Spleen (tissue), 11 donors: ENCODE data around the gene INSR. TPM values are rescaled to one million over a fixed set of nuclear protein-coding genes. Genes with fewer than 3 reads are reported as not detected.
A peak's percentile ranks its signal among the peaks of the same experiment; 100 is the strongest.

Experiments
- DNase-seq: peaks from one replicate; pipeline ENCODE4 v3.0.0-alpha.2; 2020
- H3K27ac ChIP-seq, 8 donors: fragments of 200-600 bp; sonication (generic) in 7 of 8; 1 replicate in 4 of 8; 2 replicates in 4 of 8; pipeline versions ENCODE4 v1.5.0 to v1.8.0; 2016 to 2021; ENCODE audit warnings: inconsistent platforms in 4 of 8, mild to moderate bottlenecking in 4 of 8, moderate library complexity in 1 of 8
- H3K27me3 ChIP-seq, 7 donors: fragments of 200-600 bp; sonication (generic) in 6 of 7; replicated peaks in 1 of 7; 1 replicate in 4 of 7; 2 replicates in 3 of 7; pipeline versions ENCODE4 v1.5.0 to v1.8.0; 2016 to 2021; ENCODE audit warnings: inconsistent platforms in 3 of 7, mild to moderate bottlenecking in 1 of 7
- H3K36me3 ChIP-seq, 6 donors: fragments of 200-600 bp; sonication (generic) in 5 of 6; 1 replicate in 4 of 6; 2 replicates in 2 of 6; pipeline versions ENCODE4 v1.5.0 to v1.8.0; 2016 to 2021; ENCODE audit warnings: inconsistent platforms in 2 of 6
- H3K4me1 ChIP-seq, 6 donors: fragments of 200-600 bp; sonication (generic) in 5 of 6; 1 replicate in 3 of 6; 2 replicates in 3 of 6; pipeline versions ENCODE4 v1.5.0 to v1.8.0; 2016 to 2021; ENCODE audit warnings: inconsistent platforms in 3 of 6
- H3K4me3 ChIP-seq, 8 donors: fragments of 200-600 bp; sonication (generic) in 7 of 8; 1 replicate in 4 of 8; 2 replicates in 4 of 8; pipeline versions ENCODE4 v1.5.0 to v1.8.0; 2016 to 2021; ENCODE audit warnings: inconsistent platforms in 4 of 8, mild to moderate bottlenecking in 4 of 8, moderate library complexity in 2 of 8
- H3K9me3 ChIP-seq, 8 donors: fragments of 200-600 bp; sonication (generic) in 7 of 8; 1 replicate in 4 of 8; 2 replicates in 4 of 8; pipeline versions ENCODE4 v1.5.0 to v1.8.0; 2016 to 2021; ENCODE audit warnings: inconsistent platforms in 4 of 8
- POLR2A ChIP-seq, 3 donors: fragments of 450-650 bp; IDR thresholded peaks; one replicate each; pipeline ENCODE4 v1.5.1; 2017; ENCODE audit warnings: antibody characterized with exemption in 3 of 3, mild to moderate bottlenecking in 1 of 3
- POLR2AphosphoS5 ChIP-seq, 3 donors: sonication (generic); formaldehyde crosslinking; IDR thresholded peaks; one replicate each; pipeline ENCODE4 v1.5.1; 2017; ENCODE audit warnings: antibody characterized with exemption in 3 of 3
- WGBS, 5 donors: extraction: QIAGEN DNeasy Blood & Tissue Kit in 3 of 5; methylation state at CpG; one replicate each; pipeline versions ENCODE4 v1.1.5 to v1.1.7; 2013 to 2018; 5-methylcytosine and 5-hydroxymethylcytosine counted together
- intact Hi-C: fragments of 100-400 bp; cut with DNase I; formaldehyde crosslinking; loops from one replicate; pipeline ENCODE4 v1.15.0; 2023; ENCODE audit warnings: low total_unique reads
- polyA plus RNA-seq, 3 donors: library from polyadenylated mRNA; stranded (reverse); fragments of 200-250 nt; gene quantifications; one replicate each; pipeline ENCODE4 v1.2.1, GENCODE V29; 2013
- total RNA-seq, 7 donors: library from RNA; depleted of rRNA in 3 of 7; stranded (reverse); fragments of >200 nt in 3 of 7; fragmentation: NEBNext Ultra II Directional in 4 of 7; extraction: Animal tissue kit (Norgen Biotek cat#: 25700) in 4 of 7; gene quantifications; one replicate each; pipeline versions ENCODE4 v1.1.0 to v1.2.1, GENCODE V29; 2016 to 2021
- TF ChIP-seq, protein P1 (sequence below), 11 experiments: fragments of 200-600 bp in 7 of 11; fragments of 450-650 bp in 4 of 11; sonication (generic) in 4 of 11; IDR thresholded peaks in 8 of 11; conservative IDR thresholded peaks in 3 of 11; 1 replicate in 7 of 11; 2 replicates in 4 of 11; pipeline versions ENCODE4 v1.4.0 to v1.8.0; 2016 to 2021; ENCODE audit warnings: antibody characterized with exemption in 11 of 11, inconsistent platforms in 4 of 11, mild to moderate bottlenecking in 1 of 11
- donor health status: healthy with polysubstance abuse.
- donor health status: DM: no; HTN: no; CAD: no; lungs with moderate emphysema.
- donor health status: DM: no; HTN: no; CAD: no.
- donor health status: Bipolar disorder and iron deficiency.
- donor health status: healthy.
- donor health status: DM: no; HTN: no; CAD: no.
- donor health status: DM: yes; HTN: yes; CAD: no.

INSR gene
- total and polyA plus RNA-seq, 10 donors, result 7.6 to 467 (median 228) TPM

DNA sequence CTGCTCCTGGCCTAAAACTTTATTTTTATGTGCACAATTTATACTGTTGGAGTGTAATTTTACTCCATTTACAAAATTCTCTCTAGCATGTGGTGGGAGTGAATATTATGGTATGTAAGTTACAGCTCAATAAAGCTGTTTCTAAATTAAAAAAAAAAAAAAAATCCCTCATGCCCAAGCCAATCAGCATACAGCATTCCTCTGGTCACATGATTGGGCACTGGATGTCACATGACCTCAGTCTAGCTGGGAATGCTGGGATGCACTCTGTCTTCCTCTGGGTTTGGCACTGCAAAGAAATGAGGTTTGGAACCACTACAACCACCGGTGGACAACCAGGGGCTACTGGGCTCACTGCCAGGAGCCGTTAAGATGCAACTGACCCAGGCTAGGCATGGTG, 157.1 kb downstream of the INSR start:
- DNase-seq, result no peak
- H3K4me3 ChIP-seq, result no peak overlapping the region
- H3K36me3 ChIP-seq, result peaks cover 0 to 100% (median 36%) of the 10 kb centered on the region in 6 donors
- TF ChIP-seq POLR2AphosphoS5 (IDR thresholded peaks at IDR 0.05) (peak in 2 of 3 donors; percentile 30 to 39), POLR2A (IDR thresholded peaks at IDR 0.05) (no peak)
- TF ChIP-seq, protein P1, sequence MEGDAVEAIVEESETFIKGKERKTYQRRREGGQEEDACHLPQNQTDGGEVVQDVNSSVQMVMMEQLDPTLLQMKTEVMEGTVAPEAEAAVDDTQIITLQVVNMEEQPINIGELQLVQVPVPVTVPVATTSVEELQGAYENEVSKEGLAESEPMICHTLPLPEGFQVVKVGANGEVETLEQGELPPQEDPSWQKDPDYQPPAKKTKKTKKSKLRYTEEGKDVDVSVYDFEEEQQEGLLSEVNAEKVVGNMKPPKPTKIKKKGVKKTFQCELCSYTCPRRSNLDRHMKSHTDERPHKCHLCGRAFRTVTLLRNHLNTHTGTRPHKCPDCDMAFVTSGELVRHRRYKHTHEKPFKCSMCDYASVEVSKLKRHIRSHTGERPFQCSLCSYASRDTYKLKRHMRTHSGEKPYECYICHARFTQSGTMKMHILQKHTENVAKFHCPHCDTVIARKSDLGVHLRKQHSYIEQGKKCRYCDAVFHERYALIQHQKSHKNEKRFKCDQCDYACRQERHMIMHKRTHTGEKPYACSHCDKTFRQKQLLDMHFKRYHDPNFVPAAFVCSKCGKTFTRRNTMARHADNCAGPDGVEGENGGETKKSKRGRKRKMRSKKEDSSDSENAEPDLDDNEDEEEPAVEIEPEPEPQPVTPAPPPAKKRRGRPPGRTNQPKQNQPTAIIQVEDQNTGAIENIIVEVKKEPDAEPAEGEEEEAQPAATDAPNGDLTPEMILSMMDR (IDR thresholded peaks at IDR 0.05 in 8 of 11, conservative IDR thresholded peaks at IDR 0.05 in 3 of 11), result no peak
- no peaks in the 10 kb centered on the region for H3K27me3 ChIP-seq
- no peak overlapping the region for H3K27ac ChIP-seq
- 62 to 79% (median 76%) methylated on average over 2 of the region's 2 CpGs for WGBS, 5 donors
- H3K9me3 ChIP-seq, result no peaks in the 10 kb centered on the region
- H3K4me1 ChIP-seq, result no peaks in the 10 kb centered on the region
- intact Hi-C loops, result no loop called here

GRCh38 chr19:7132054-7132453, 162.2 kb downstream of the INSR start:
- no peak overlapping the region for H3K27ac ChIP-seq
- TF ChIP-seq, protein P1 (IDR thresholded peaks at IDR 0.05 in 8 of 11, conservative IDR thresholded peaks at IDR 0.05 in 3 of 11), result no peak
- no peak for TF ChIP-seq POLR2A (IDR thresholded peaks at IDR 0.05)
- peak in 1 of 3 donors; percentile 69 for TF ChIP-seq POLR2AphosphoS5 (IDR thresholded peaks at IDR 0.05)
- WGBS, 5 donors, result 94 to 97% (median 97%) methylated on average over 16 of the region's 16 CpGs
- peaks cover 3 to 100% (median 46%) of the 10 kb centered on the region in 6 donors for H3K36me3 ChIP-seq
- H3K4me3 ChIP-seq, result no peak overlapping the region
- intact Hi-C loops, result no loop called here
- H3K9me3 ChIP-seq, result peaks cover 0 to 3% (median 0%) of the 10 kb centered on the region in 8 donors
- peak; percentile 41 for DNase-seq
- no peaks in the 10 kb centered on the region for H3K27me3 ChIP-seq
- H3K4me1 ChIP-seq, result no peaks in the 10 kb centered on the region

GRCh38 chr19:7130043-7130442, 164.2 kb downstream of the INSR start:
- Histone ChIP-seq H3K9me3 (peaks cover 3 to 18% (median 17%) of the 10 kb centered on the region in 8 donors), H3K4me1 (no peaks in the 10 kb centered on the region), H3K27ac (no peak overlapping the region), H3K36me3 (peaks cover 10 to 100% (median 66%) of the 10 kb centered on the region in 6 donors), H3K4me3 (no peak overlapping the region), H3K27me3 (no peaks in the 10 kb centered on the region)
- WGBS, 5 donors, result 94 to 100% (median 98%) methylated on average over 1 of the region's 1 CpG
- no peak for DNase-seq
- intact Hi-C loops, result no loop called here
- TF ChIP-seq, protein P1 (IDR thresholded peaks at IDR 0.05 in 8 of 11, conservative IDR thresholded peaks at IDR 0.05 in 3 of 11), result no peak
- TF ChIP-seq POLR2AphosphoS5 (IDR thresholded peaks at IDR 0.05) (no peak), POLR2A (IDR thresholded peaks at IDR 0.05) (no peak)

DNA sequence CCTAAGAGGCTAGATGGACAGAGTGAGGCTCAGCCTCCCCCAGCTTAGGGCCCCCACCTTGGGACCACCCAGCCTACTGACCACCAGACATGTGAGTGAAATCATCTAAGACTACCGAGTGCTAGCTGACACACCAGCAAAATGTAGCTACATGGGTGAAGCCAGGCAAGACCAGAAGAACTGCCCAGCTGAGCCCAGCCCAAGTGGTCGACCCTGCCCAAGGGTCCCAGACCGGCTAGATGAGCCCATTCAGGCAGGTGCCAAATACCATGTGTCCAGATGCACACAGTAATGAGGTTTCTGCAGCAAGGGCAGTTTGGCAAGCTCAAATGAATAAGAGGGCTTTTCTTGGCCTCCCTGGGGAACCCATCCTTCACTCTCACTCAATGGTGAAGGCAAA, 168.1 kb downstream of the INSR start:
- TF ChIP-seq POLR2A (IDR thresholded peaks at IDR 0.05), result no peak
- peak in 1 of 3 donors; percentile 28 for TF ChIP-seq POLR2AphosphoS5 (IDR thresholded peaks at IDR 0.05)
- DNase-seq, result no peak
- Histone ChIP-seq H3K9me3 (peaks cover 3 to 22% (median 17%) of the 10 kb centered on the region in 8 donors), H3K36me3 (peaks cover 10 to 96% (median 81%) of the 10 kb centered on the region in 6 donors), H3K27me3 (no peaks in the 10 kb centered on the region), H3K27ac (no peak overlapping the region), H3K4me1 (no peaks in the 10 kb centered on the region), H3K4me3 (no peak overlapping the region)
- intact Hi-C loops, result no loop called here
- 80 to 100% (median 89%) methylated on average over 1 to 3 of the region's 3 CpGs; no CpG with 5 or more reads in 1 of the 5 donors for WGBS, 5 donors
